A204.1 (cell line): ENCODE data around the gene C11orf98.
"Not testable (repeated sequence)": the region's sequence is repeated elsewhere in the genome, so short reads cannot be mapped to it uniquely, and the experiment has no call there.

ENCODE experiments used
- FAIRE-seq: peaks from 2 replicates; lab custom pipeline; 2012; peaks lifted over from hg19 to GRCh38; lab: Jason Lieb, UNC

The C11orf98 gene

DNA sequence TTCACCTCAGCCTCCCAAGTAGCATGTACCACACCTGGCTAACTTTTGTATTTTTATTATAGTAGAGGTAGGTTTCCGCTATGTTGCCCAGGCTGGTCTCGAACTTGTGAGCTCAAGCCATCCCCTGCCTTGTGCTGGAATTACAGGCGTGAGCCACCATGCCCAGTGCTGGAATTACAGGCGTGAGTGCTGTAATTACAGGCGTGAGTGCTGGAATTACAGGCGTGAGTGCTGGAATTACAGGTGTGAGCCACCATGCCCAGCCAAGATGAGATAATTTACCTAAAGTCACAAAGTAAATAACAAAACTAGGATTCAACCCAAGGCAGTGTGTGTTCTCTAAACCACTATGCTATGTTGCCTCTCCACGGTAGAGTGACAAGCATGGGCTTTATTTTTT, 17.5 kb upstream of the C11orf98 start:
- FAIRE-seq, result no peak

DNA sequence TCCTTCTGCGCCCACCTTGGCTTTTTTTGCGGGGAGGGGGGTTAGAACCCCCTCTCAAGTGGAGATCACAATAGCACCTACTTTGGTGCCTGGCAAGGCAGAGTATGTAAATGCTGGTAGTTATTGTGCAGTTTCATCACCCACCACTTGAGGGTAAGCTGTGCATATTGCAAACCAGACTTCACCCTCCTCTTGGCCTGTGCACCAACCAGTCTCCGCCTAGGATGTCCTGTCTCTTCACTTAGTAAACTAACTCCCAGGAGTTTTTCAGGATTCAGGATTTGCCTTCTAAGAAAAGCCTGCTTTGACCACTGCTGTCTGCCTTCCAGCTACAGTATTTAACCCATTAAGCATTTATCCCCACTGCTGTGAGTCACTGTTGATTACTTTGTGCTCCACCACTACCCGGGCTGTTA, 15.8 kb upstream of the C11orf98 start:
- no peak for FAIRE-seq

DNA sequence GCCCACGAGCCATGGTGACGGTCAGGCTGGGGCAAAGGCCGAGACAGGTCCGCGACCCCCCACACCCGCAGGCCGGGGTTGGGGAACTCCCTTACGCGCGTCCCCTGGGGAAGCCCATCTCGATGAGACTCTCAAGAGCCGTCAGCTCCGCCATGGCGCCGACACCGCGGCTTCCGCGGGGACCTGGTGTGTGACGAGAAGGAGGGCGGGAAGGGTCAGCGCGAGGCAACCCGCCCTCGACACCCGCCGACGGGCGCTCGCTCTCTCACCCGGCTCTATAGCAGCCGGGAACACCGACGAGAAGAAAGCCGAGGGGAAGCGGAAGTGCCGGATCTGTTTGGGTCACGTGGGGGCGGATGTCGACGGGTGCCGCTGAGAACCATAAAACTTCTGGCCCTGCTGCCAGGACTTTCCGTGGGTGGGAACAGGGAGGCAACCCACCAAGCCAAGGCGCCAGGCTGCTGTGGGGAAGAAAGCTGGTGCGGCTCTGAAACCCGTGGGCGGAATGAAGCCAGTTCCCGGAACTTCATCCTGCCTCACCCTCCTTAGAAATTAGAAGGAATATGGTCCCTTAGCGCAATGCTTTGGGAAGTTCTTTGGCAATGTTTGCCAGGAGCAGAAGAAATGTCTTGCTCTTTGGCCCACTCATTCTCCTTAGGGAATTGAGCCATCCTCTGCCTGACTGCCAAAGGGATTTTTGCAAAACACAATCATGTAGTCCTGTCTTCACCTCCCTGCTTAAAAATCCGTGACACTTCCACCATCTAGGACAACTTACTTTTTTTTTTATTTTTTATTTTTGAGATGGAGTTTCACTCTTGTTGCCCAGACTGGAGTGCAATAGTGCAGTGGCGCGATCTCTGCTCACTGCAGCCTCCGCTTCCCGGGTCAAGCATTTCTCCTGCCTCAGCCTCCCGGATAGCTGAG, 14.0 kb upstream of the C11orf98 start, which contains the start of gene UBXN1:
Gene UBXN1, minus strand, starts transcription at position 304 of the 927 bp plus-strand sequence. Its CDS starts 150 bp downstream, at position 154.
- FAIRE-seq, result no peak

DNA sequence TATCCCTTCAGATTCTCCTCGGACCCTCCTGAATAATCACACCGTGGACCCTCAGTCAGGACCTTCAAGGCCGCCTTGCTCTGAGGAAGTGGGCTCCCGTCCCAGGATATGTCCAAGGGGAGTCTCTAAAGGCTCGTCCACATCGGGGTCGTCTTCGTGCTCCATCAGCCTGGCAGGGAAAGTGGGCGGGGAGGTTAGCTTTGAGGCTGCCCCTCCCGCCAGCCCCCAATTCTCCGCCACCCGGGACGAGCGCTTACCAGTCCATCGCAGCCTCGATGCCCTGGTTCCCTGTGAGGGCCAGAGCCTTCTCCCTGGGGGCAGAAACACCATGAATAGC, 13.4 kb upstream of the C11orf98 start:
- no peak for FAIRE-seq

DNA sequence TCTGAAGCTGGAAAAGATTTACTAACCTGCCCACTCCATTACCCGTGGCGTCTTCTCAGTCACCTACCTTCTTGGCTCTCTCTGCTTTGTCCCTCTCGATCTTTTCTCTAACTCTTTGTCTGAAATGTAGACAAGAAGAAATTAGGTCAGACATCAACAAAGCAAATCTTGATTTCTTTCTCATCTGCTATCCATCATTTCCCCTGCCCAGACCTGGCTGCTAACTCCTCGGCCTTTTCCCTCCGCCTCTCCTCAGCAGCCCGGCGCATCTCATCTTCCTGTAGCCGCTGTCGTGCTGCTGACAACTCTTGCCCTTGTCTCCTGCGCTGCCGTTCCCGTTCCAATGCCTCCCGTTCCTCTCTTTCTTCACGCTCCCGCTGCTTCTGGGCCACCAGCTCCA, 12.7 kb upstream of the C11orf98 start:
- FAIRE-seq, result no peak

DNA sequence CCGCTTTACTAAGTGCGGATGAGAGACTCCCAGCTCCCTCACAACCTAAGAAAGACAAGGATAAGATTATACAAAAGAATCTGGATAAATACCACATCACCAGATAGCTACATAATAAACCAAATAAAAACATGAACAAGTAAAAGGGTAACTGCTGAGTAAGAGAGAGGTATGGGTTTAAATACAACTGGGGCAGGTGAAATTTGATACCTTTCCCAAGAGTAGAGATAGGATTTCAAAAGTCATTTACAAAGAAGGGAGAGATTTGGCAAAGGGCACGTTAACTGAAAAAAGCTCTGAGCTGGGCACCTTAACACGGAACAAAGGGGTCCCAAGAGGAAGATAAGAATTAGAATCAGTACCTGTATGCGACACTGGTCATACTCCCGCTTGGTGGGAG, 12.1 kb upstream of the C11orf98 start:
- no peak for FAIRE-seq

DNA sequence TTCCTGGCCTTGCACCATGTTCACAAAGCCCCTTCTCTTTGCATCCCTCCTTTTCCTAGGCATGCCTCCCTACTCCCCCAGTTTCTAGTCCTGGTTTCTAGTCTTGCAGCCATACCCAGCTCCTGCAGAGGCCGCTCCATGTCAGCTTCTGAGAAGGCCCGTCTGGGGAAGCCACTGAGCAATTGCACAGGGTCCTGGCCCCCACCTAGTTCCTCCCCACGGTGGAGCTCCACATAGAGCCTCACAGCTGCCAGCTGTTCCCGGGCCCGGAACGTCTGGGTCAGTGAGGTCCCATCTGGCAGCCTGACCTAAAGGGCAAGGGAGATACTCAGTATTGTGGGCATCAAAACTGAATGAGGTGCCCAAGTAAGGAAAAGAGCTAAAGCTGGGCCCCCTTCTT, 11.7 kb upstream of the C11orf98 start:
- FAIRE-seq, result no peak

DNA sequence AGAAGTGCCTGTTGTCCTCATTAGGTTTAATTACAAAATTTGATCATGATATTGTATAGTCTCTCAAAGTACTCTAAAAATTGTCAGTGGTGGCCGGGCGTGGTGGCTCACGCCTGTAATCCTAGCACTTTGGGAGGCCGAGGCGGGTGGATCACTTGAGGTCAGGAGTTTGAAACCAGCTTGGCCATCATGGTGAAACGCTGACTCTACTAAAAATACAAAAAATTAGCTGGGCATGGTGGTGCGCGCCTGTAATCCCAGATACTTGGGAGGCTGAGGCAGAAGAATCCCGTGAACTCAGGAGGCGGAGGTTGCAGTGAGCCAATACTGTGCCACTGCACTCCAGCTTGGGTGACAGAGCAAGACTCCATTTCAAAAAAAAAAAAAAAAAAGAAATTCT, 10.4 kb upstream of the C11orf98 start:
- FAIRE-seq, result not testable (repeated sequence)

DNA sequence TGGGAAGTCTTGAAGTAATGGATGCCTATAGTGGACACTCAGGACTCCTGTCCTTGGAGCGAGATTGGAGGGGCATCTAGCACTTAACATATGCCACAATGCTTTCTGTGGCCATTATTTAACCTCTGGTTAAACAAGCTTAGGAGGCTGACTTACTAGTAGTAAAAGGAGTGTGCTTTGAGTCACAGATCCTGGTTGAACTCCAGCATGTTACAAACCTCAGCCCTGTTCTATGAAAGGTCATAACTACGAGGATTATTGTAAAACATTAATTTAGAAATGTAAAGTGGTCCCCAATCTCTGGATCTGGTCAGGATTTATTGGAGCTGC, 8.2 kb upstream of the C11orf98 start:
- no peak for FAIRE-seq

DNA sequence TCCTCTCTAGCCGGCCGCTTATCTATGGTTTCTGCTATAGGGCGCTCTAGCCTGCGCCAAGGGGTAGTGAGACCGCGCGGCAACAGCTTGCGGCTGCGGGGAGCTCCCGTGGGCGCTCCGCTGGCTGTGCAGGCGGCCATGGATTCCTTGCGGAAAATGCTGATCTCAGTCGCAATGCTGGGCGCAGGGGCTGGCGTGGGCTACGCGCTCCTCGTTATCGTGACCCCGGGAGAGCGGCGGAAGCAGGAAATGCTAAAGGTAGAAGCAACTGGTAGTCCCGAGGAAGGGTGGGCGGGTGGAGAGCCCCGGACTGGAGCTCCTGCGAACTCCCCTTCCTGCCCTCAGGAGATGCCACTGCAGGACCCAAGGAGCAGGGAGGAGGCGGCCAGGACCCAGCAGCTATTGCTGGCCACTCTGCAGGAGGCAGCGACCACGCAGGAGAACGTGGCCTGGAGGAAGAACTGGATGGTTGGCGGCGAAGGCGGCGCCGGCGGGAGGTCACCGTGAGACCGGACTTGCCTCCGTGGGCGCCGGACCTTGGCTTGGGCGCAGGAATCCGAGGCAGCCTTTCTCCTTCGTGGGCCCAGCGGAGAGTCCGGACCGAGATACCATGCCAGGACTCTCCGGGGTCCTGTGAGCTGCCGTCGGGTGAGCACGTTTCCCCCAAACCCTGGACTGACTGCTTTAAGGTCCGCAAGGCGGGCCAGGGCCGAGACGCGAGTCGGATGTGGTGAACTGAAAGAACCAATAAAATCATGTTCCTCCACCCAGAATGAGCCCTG, 6.8 kb upstream of the C11orf98 start, which contains the start of the genes LBHD1 and UQCC3:
Gene LBHD1, minus strand, starts transcription at position 660 of the 782 bp plus-strand sequence. CDS start 2,236 bp downstream, outside the sequence.
Gene UQCC3, plus strand, starts transcription at position 66 of the 782 bp plus-strand sequence. Its CDS starts 73 bp downstream, at position 139.
- FAIRE-seq, result no peak

DNA sequence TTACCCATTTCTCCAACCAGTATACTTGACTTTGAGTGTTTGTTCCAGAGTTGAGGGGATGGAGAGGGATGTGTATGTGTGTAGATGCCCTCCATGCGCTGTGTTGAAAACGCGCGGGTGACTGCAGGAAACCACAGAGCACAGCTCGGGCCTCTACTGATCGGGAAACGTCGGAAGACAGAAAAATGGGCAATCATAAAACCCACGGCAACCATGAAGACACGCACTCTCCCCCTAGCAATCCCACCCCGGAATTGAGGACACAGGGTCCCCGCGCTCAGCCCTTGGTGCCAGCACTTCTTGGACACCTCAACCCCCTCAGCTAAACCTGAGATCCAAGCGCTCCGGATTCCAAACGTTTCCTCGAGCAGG, 6.2 kb upstream of the C11orf98 start:
- FAIRE-seq, result no peak

DNA sequence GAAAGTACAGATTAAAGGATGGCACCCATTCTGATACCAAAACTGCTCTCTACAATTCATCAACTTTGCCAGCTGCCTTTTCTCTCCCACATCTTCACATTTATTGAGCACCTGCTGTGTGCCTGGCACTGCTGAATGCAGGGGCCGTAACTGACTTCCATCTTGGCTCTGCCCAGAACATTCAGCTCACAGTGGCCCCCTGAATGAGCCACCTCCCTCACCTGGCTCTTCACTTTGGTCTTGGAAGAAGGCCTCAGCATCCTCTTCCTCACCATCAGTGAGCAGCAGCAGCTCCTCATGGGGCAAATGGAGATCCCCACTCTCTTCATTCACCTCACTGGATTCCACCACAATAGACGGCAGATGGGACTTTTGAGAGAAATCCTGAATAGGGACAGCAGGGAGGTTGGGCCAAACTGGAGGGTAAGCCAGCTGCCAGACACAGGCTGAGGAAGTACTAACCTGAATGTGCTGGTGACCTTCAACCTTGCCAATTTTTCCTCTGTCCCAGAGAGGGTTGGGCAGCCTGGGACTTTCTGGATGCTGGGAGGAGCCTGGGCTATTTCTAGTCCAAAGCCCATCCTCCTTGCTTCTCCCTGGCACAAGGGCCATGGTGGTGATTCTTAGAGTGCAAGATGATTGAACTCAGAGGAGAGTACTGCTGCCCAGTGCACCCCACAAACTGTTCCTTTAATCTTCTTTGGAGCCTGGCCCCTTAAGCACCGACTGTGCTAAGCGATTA, 4.6 kb upstream of the C11orf98 start:
- FAIRE-seq, result no peak

DNA sequence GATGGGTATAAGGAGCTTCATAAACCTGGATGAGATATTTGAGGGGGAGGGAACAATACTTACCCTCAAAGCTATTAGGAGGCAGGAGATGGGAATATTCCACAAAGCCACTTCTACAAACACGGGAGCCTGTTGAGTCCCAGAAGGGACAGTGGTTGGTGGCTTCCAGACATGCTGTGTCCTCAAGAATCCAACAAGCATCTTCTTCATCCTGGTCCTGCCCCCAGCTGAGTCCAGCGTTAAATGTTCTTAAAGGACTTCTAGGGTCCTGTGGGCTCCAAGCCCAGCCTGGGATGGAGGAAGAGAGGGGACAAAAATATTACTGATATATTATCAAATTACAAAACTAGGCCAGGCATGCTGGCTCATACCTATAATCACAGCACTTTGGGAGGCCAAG, 2.5 kb upstream of the C11orf98 start:
- no peak for FAIRE-seq

DNA sequence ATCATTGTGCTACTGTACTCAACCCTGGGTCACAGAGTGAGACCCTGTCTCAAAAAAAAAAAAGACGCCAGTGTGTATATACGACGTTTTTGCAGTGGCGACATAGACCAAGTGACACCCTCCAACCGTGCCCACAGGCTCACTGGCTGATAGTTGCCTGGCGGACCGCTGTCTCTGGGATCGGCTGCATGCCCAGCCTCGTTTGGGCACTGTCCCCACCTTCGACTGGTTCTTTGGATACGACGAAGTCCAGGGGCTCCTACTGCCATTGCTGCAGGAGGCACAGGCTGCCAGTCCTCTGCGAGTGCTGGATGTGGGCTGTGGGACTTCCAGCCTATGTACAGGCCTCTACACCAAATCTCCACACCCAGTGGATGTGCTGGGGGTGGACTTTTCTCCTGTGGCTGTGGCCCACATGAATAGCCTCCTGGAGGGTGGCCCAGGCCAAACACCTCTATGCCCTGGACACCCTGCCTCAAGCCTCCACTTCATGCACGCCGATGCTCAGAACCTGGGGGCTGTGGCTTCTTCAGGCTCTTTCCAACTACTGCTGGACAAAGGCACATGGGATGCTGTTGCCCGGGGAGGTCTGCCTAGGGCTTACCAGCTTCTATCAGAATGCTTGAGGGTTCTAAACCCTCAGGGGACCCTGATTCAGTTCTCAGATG, 1.4 kb upstream of the C11orf98 start:
- FAIRE-seq, result no peak

DNA sequence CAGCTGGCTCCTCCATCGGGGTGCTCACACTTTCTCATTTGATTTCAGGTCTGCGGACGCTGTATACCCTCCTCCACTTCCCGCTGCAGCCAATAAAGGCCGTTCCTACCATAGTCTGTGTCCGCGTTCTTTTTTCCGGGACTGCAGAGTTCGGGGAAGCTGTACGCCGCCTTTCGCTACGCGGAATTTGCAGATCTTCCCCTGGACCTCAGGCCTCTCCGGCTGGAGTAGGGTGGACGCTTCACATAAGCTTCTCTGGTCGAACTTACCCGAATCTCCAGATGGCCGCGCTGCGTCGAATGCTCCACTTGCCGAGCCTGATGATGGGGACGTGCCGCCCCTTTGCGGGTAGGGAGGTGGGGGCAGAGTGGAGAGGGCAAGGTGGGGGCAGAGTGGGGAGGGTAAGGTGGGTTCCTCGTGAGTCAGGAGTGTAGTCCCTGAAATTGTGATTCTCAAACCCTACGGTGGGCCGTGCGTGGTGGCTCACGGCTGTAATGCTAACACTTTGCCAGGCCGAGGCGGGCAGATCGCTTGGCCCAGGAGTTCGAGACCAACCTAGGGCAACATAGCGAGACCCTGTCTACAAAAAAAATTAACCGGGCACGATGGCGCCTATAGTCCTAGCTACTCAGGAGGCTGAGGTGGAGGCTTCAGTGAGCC, 719 bp upstream of the C11orf98 start:
- FAIRE-seq, result no peak

DNA sequence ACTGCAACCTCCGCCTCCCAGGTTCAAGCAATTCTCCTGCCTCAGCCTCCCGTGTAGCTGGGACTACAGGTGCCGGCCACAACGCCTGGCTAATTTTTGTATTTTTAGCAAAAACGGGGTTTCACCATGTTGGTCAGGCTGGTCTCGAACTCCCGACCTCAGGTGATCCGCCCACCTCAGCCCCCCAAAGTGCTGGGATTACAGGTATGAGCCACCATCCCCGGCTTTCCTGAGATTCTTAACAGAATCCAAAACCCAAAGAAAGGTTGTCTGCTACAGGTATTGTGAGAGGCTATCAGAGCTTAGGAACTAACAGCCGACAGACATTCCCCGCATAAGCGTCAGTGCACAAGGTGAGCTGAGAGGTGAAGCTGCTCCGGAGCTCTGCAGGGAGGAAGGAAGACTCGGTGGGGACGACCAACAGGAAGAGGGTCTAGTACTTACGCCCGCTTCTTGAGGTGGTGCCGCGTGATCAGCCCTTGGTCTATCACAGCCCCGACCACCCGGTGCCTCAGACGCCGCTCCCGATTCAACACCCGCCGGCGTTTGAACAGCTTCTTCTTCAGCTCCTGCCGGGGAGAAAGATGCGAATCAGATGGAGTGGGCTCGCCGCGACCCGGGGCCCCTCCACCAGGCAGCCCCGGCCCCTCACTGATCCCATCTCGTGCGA, 470 bp downstream of the C11orf98 start:
- FAIRE-seq, result no peak

DNA sequence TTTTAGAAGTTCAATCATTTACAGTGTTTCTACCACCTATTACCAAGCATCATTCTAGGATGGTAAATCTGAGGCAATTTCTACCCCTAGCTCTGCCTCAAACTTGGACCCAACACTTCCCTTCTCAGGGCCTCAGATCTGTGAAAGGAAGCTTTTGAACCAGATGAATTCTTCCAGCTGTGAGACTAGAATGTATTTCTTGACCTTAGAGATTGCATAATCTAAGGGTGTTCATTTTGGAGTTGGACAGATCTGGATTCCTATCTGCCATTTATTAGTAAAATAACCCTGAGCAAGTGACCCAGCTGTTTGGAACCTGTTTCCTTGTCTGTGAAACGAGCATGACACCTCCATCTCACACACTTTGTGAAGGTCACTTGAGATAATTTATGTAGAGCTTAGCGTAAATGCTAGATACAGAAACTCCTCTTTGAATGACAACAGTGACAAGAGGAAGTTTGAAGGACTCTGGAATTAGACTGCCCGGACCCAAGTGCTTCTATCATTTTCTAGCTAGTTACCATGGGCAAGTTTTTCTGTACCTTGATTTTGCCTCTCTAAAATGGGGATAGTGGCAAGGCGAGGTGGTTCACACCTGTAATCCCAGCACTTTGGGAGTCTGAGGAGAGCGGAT, 8.1 kb downstream of the C11orf98 start:
- no peak for FAIRE-seq

DNA sequence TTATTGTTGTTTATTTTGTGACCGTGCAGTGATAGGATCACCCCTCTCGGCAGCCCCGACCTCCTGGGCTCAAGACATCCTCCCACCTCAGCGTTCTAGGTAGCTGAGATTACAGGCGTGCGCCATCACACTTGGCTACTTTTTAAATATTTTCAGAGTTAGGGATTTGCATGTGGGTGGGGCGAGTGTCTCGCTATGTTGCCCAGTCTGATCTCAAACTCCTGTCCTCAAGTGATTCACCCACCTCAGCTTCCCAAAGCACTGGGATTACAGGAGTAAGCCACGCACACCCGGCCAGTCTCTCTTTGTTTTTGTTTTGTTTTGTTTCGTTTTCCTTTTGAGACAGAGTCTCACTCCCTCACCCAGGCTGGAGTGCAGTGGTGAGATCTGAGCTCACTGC, 10.7 kb downstream of the C11orf98 start:
- no peak for FAIRE-seq

DNA sequence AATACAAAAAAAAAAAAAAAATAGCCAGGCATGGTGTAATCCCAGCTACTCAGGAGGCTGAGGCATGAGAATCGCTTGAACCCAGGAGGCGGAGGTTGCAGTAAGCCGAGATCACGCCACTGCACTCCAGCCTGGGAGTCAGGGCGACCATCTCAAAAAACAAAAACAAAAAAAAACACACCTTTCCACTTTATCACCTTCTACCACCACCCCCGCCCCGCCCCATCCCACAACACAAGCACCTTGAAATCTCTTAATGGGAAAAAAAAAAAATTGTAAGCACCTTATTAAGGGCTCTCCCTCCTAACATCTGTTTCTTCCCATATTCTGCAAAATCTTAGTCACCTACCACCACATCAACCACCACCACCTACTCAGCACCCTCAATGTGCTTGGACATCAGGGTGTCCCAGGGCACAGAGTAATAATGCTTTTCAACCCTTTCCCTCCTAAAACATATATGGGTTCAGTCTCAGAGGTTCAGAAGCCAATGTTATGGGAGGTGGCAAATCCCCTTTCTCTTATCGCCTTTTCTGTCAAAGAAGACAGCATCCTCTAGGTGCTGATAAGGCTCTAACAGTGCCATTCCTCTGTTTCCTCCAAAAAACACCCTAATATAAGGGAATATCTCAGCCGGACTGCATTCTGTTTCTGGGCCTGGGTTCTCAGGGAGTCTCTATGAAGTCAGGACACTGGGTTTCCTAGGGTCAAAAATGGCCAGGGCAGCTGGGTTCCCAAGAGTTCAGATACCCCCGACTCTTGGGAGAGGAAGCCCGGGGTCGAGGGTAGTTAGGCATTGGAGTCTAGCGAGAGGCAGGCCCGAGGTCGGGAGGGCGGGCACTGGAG, 12.6 kb downstream of the C11orf98 start:
- FAIRE-seq, result no peak

DNA sequence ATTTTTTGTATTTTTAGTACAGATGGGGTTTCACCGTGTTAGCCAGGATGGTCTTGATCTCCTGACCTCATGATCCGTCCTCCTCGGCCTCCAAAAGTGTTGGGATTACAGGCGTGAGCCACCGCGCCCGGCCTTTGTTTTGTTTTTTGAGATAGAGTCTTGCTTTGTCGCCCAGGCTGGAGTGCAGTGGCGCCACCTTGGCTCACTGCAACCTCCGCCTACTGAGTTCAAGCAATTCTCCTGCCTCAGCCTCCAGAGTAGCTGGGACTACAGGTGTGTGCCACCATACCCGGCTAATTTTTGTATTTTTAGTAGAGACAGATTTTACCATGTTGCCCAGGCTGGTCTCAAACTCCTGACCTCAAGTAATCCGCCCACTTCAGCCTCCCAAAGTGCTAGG, 14.7 kb downstream of the C11orf98 start:
- not testable (repeated sequence) for FAIRE-seq
